IMR-90 (cell line): Measurements from ENCODE around the gene CTNNBIP1.

Experiments
- CHD1 ChIP-seq: IDR thresholded peaks from 2 replicates; pipeline ENCODE4 v1.6.1; 2012; ENCODE audit warnings: low read depth, low read length, improper control_type of control experiment
- MAFK ChIP-seq: IDR thresholded peaks from 2 replicates; pipeline ENCODE4 v1.6.1; 2012; ENCODE audit warnings: low read depth, low read length, improper control_type of control experiment
- POLR2A ChIP-seq: IDR thresholded peaks from 2 replicates; pipeline ENCODE4 v1.6.1; 2012; ENCODE audit warnings: mild to moderate bottlenecking, low read depth, low read length
- RFX5 ChIP-seq: IDR thresholded peaks from 2 replicates; pipeline ENCODE4 v1.8.0; 2012; ENCODE audit warnings: low read depth, mild to moderate bottlenecking, low read length, moderate library complexity
- TF ChIP-seq, protein P1 (sequence below): conservative IDR thresholded peaks from 2 replicates; pipeline ENCODE4 v1.5.1; 2012; ENCODE audit warnings: mild to moderate bottlenecking, low read depth, low read length, improper control_type of control experiment

DNA sequence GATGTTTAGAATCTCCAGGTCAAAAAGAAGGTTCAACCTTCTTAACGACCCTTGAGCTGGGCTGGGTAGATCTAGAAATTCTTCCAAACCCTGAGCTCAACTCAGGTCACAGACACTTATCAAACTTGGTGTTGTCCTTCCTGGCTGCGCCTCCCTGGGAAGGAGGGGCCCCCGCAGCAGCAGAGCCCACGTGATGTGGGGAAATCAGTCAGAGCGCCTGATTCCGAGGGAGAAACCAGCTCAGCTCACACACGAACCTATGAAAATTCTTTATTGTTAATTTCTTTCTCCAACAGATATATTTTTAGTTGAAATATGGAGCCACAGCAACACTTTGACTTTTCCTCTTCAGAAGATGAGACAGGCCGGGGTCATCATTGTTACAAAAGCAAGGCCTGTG lies 62.0 kb downstream of the CTNNBIP1 start:
- TF ChIP-seq POLR2A (no peak), RFX5 (no peak), CHD1 (no peak), MAFK (no peak)
- TF ChIP-seq, protein P1, sequence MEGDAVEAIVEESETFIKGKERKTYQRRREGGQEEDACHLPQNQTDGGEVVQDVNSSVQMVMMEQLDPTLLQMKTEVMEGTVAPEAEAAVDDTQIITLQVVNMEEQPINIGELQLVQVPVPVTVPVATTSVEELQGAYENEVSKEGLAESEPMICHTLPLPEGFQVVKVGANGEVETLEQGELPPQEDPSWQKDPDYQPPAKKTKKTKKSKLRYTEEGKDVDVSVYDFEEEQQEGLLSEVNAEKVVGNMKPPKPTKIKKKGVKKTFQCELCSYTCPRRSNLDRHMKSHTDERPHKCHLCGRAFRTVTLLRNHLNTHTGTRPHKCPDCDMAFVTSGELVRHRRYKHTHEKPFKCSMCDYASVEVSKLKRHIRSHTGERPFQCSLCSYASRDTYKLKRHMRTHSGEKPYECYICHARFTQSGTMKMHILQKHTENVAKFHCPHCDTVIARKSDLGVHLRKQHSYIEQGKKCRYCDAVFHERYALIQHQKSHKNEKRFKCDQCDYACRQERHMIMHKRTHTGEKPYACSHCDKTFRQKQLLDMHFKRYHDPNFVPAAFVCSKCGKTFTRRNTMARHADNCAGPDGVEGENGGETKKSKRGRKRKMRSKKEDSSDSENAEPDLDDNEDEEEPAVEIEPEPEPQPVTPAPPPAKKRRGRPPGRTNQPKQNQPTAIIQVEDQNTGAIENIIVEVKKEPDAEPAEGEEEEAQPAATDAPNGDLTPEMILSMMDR = no peak
